HEK293 (cell line): ENCODE results near the gene ZBTB44.

ENCODE experiments used
- CTCF ChIA-PET: fragments of 350-600 bp; formaldehyde crosslinking; extraction: SDS; loops from one replicate; lab custom pipeline; 2021; ENCODE audit warnings: antibody characterized with exemption; lab: Yijun Ruan, JAX
- POLR2A ChIA-PET: fragments of 300-600 bp; formaldehyde crosslinking; extraction: SDS; loops from one replicate; lab custom pipeline; 2020; ENCODE audit warnings: antibody characterized with exemption, inconsistent platforms; lab: Yijun Ruan, JAX
- H3K27ac ChIP-seq: fragments of 200-500 bp; sonication (Bioruptor generic); 2 replicates; pipeline ENCODE4 v1.5.1; 2014; ENCODE audit warnings: low read depth, low read length, control low read depth, inconsistent platforms; ENCODE audit errors: extremely low read depth
- H3K36me3 ChIP-seq, 2 experiments: fragments of 200-500 bp in 1 of 2; sonication (Bioruptor generic) in 1 of 2; 1 replicate in 1 of 2; 2 replicates in 1 of 2; pipeline ENCODE4 v1.5.1; 2014 to 2017; ENCODE audit warnings: inconsistent platforms in 2 of 2, low read length in 2 of 2; ENCODE audit not compliant: control insufficient read depth in 2 of 2, insufficient read depth in 1 of 2
- H3K4me1 ChIP-seq: fragments of 200-500 bp; sonication (Bioruptor generic); 2 replicates; pipeline ENCODE4 v1.5.1; 2014; ENCODE audit warnings: mild to moderate bottlenecking, low read length, inconsistent platforms; ENCODE audit not compliant: control insufficient read depth, insufficient read depth
- H3K4me3 ChIP-seq: 2 replicates; pipeline ENCODE4 v1.5.1; 2011; ENCODE audit warnings: low read depth, mild to moderate bottlenecking, control low read depth, low read length, moderate library complexity
- H3K9me3 ChIP-seq: fragments of 200-500 bp; sonication (Bioruptor generic); 2 replicates; pipeline ENCODE4 v1.5.1; 2014; ENCODE audit warnings: low read depth, low read length, inconsistent platforms; ENCODE audit not compliant: control insufficient read depth, insufficient read depth
- GLI4 ChIP-seq: fragments of 450-650 bp; formaldehyde crosslinking; IDR thresholded peaks from 2 replicates; pipeline ENCODE4 v1.5.1; 2016; ENCODE audit warnings: missing biosample characterization, missing genetic modification characterization
- IKZF3 ChIP-seq: fragments of 450-650 bp; IDR thresholded peaks from 2 replicates; pipeline ENCODE4 v1.5.0; 2018; ENCODE audit warnings: missing biosample characterization, mild to moderate bottlenecking, missing genetic modification characterization, moderate library complexity
- RBAK ChIP-seq: fragments of 450-650 bp; formaldehyde crosslinking; IDR thresholded peaks from 2 replicates; pipeline ENCODE4 v1.5.1; 2016; ENCODE audit warnings: missing biosample characterization, missing genetic modification characterization
- ZNF175 ChIP-seq: fragments of 450-650 bp; formaldehyde crosslinking; IDR thresholded peaks from 2 replicates; pipeline ENCODE4 v1.5.1; 2016; ENCODE audit warnings: missing biosample characterization, missing genetic modification characterization
- ZNF354C ChIP-seq: fragments of 450-650 bp; formaldehyde crosslinking; IDR thresholded peaks from 2 replicates; pipeline ENCODE4 v1.5.1; 2016; ENCODE audit warnings: missing biosample characterization, missing genetic modification characterization, low read depth, borderline replicate concordance
- ZNF416 ChIP-seq: fragments of 450-650 bp; formaldehyde crosslinking; IDR thresholded peaks from 2 replicates; pipeline ENCODE4 v1.5.1; 2016; ENCODE audit warnings: missing biosample characterization, missing genetic modification characterization
- ZNF473 ChIP-seq: fragments of 450-650 bp; formaldehyde crosslinking; IDR thresholded peaks from 2 replicates; pipeline ENCODE4 v1.5.1; 2017; ENCODE audit warnings: missing biosample characterization, missing genetic modification characterization
- ZNF510 ChIP-seq: fragments of 450-650 bp; formaldehyde crosslinking; IDR thresholded peaks from 2 replicates; pipeline ENCODE4 v1.5.1; 2018; ENCODE audit warnings: mild to moderate bottlenecking, missing genetic modification characterization, missing biosample characterization; ENCODE audit not compliant: insufficient replicate concordance
- ZNF548 ChIP-seq: fragments of 450-650 bp; formaldehyde crosslinking; IDR thresholded peaks from 2 replicates; pipeline ENCODE4 v1.5.1; 2016; ENCODE audit warnings: missing biosample characterization, missing genetic modification characterization
- ZNF549 ChIP-seq: fragments of 450-650 bp; IDR thresholded peaks from 2 replicates; pipeline ENCODE4 v1.5.1; 2018; ENCODE audit warnings: missing biosample characterization, missing genetic modification characterization, mild to moderate bottlenecking, inconsistent platforms, moderate library complexity
- ZNF600 ChIP-seq: fragments of 450-650 bp; formaldehyde crosslinking; IDR thresholded peaks from 2 replicates; pipeline ENCODE4 v1.5.1; 2016; ENCODE audit warnings: missing biosample characterization, missing genetic modification characterization
- ZNF701 ChIP-seq: fragments of 450-650 bp; formaldehyde crosslinking; IDR thresholded peaks from 2 replicates; pipeline ENCODE4 v1.5.1; 2016; ENCODE audit warnings: missing biosample characterization, missing genetic modification characterization
- ZNF704 ChIP-seq: fragments of 450-650 bp; formaldehyde crosslinking; IDR thresholded peaks from 2 replicates; pipeline ENCODE4 v1.5.1; 2016; ENCODE audit warnings: missing biosample characterization, missing genetic modification characterization
- ZSCAN16 ChIP-seq: fragments of 450-650 bp; formaldehyde crosslinking; IDR thresholded peaks from 2 replicates; pipeline ENCODE4 v1.5.1; 2016; ENCODE audit warnings: missing biosample characterization, missing genetic modification characterization
- TF ChIP-seq, protein P1 (sequence below): fragments of 450-650 bp; formaldehyde crosslinking; IDR thresholded peaks from 2 replicates; pipeline ENCODE4 v1.5.1; 2016; ENCODE audit warnings: missing biosample characterization, missing genetic modification characterization
- TF ChIP-seq, protein P2 (sequence below): fragments of 450-650 bp; formaldehyde crosslinking; IDR thresholded peaks from 2 replicates; pipeline ENCODE4 v1.5.1; 2016; ENCODE audit warnings: missing biosample characterization, missing genetic modification characterization
- TF ChIP-seq, protein P3 (sequence below): fragments of 450-650 bp; formaldehyde crosslinking; IDR thresholded peaks from 2 replicates; pipeline ENCODE4 v1.5.1; 2016; ENCODE audit warnings: missing biosample characterization, missing genetic modification characterization
- TF ChIP-seq, protein P4 (sequence below): fragments of 450-650 bp; formaldehyde crosslinking; IDR thresholded peaks from 2 replicates; pipeline ENCODE4 v1.5.1; 2016; ENCODE audit warnings: missing biosample characterization, missing genetic modification characterization
- TF ChIP-seq, protein P5 (sequence below): fragments of 450-650 bp; formaldehyde crosslinking; IDR thresholded peaks from 2 replicates; pipeline ENCODE4 v1.5.0; 2017; ENCODE audit warnings: missing biosample characterization, missing genetic modification characterization, borderline replicate concordance

Gene ZBTB44

GRCh38 chr11:130202009-130202817, 112.5 kb downstream of the ZBTB44 start:
- H3K4me3 ChIP-seq, result no peak overlapping the region
- CTCF ChIA-PET, result interaction anchor here (0.6 to 1.7 kb wide), 3 partner anchors 10 to 229 kb away, joined by 3 to 6 read pairs (median 4); no protein-coding TSS in a partner anchor
- POLR2A ChIA-PET, result no interaction called here

More at GRCh38 chr11:130202009-130202817, 112.5 kb downstream of the ZBTB44 start:
- TF ChIP-seq GLI4 (tag by site-specific recombination), result no peak
- TF ChIP-seq RBAK (tag by site-specific recombination), result no peak
- TF ChIP-seq ZNF175 (tag by site-specific recombination), result no peak
- no peak for TF ChIP-seq ZNF701
- TF ChIP-seq, protein P1, sequence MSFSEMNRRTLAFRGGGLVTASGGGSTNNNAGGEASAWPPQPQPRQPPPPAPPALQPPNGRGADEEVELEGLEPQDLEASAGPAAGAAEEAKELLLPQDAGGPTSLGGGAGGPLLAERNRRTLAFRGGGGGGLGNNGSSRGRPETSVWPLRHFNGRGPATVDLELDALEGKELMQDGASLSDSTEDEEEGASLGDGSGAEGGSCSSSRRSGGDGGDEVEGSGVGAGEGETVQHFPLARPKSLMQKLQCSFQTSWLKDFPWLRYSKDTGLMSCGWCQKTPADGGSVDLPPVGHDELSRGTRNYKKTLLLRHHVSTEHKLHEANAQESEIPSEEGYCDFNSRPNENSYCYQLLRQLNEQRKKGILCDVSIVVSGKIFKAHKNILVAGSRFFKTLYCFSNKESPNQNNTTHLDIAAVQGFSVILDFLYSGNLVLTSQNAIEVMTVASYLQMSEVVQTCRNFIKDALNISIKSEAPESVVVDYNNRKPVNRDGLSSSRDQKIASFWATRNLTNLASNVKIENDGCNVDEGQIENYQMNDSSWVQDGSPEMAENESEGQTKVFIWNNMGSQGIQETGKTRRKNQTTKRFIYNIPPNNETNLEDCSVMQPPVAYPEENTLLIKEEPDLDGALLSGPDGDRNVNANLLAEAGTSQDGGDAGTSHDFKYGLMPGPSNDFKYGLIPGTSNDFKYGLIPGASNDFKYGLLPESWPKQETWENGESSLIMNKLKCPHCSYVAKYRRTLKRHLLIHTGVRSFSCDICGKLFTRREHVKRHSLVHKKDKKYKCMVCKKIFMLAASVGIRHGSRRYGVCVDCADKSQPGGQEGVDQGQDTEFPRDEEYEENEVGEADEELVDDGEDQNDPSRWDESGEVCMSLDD (tag by site-specific recombination), result no peak
- no peak for TF ChIP-seq ZNF473 (tag by site-specific recombination)
- TF ChIP-seq ZNF548 (tag by site-specific recombination), result no peak
- no peak for TF ChIP-seq ZNF510 (tag by site-specific recombination)
- no peak for TF ChIP-seq ZSCAN16 (tag by site-specific recombination)
- TF ChIP-seq, protein P2, sequence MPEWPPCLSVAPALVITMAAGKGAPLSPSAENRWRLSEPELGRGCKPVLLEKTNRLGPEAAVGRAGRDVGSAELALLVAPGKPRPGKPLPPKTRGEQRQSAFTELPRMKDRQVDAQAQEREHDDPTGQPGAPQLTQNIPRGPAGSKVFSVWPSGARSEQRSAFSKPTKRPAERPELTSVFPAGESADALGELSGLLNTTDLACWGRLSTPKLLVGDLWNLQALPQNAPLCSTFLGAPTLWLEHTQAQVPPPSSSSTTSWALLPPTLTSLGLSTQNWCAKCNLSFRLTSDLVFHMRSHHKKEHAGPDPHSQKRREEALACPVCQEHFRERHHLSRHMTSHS (tag by site-specific recombination), result no peak
- TF ChIP-seq ZNF549 (tag by site-specific recombination), result no peak
- no peak for TF ChIP-seq ZNF416 (tag by site-specific recombination)
- TF ChIP-seq, protein P3, sequence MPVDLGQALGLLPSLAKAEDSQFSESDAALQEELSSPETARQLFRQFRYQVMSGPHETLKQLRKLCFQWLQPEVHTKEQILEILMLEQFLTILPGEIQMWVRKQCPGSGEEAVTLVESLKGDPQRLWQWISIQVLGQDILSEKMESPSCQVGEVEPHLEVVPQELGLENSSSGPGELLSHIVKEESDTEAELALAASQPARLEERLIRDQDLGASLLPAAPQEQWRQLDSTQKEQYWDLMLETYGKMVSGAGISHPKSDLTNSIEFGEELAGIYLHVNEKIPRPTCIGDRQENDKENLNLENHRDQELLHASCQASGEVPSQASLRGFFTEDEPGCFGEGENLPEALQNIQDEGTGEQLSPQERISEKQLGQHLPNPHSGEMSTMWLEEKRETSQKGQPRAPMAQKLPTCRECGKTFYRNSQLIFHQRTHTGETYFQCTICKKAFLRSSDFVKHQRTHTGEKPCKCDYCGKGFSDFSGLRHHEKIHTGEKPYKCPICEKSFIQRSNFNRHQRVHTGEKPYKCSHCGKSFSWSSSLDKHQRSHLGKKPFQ, result no peak
- TF ChIP-seq, protein P4, sequence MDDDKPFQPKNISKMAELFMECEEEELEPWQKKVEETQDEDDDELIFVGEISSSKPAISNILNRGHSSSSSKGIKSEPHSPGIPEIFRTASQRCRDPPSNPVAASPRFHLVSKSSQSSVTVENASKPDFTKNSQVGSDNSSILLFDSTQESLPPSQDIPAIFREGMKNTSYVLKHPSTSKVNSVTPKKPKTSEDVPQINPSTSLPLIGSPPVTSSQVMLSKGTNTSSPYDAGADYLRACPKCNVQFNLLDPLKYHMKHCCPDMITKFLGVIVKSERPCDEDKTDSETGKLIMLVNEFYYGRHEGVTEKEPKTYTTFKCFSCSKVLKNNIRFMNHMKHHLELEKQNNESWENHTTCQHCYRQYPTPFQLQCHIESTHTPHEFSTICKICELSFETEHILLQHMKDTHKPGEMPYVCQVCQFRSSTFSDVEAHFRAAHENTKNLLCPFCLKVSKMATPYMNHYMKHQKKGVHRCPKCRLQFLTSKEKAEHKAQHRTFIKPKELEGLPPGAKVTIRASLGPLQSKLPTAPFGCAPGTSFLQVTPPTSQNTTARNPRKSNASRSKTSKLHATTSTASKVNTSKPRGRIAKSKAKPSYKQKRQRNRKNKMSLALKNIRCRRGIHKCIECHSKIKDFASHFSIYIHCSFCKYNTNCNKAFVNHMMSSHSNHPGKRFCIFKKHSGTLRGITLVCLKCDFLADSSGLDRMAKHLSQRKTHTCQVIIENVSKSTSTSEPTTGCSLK (tag by site-specific recombination), result no peak
- TF ChIP-seq ZNF600 (tag by site-specific recombination), result no peak
- no peak for TF ChIP-seq ZNF354C (tag by site-specific recombination)
- TF ChIP-seq ZNF704, result no peak
- TF ChIP-seq IKZF3 (tag by site-specific recombination), result no peak
- TF ChIP-seq, protein P5, sequence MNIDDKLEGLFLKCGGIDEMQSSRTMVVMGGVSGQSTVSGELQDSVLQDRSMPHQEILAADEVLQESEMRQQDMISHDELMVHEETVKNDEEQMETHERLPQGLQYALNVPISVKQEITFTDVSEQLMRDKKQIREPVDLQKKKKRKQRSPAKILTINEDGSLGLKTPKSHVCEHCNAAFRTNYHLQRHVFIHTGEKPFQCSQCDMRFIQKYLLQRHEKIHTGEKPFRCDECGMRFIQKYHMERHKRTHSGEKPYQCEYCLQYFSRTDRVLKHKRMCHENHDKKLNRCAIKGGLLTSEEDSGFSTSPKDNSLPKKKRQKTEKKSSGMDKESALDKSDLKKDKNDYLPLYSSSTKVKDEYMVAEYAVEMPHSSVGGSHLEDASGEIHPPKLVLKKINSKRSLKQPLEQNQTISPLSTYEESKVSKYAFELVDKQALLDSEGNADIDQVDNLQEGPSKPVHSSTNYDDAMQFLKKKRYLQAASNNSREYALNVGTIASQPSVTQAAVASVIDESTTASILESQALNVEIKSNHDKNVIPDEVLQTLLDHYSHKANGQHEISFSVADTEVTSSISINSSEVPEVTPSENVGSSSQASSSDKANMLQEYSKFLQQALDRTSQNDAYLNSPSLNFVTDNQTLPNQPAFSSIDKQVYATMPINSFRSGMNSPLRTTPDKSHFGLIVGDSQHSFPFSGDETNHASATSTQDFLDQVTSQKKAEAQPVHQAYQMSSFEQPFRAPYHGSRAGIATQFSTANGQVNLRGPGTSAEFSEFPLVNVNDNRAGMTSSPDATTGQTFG (tag by site-specific recombination), result no peak
- no peaks in the 10 kb centered on the region for H3K36me3 ChIP-seq
- no peak overlapping the region for H3K27ac ChIP-seq
- no peaks in the 10 kb centered on the region for H3K9me3 ChIP-seq
- H3K4me1 ChIP-seq, result no peaks in the 10 kb centered on the region
